Measurements from ENCODE around the gene NSD1. TPM values are rescaled to one million over a fixed set of nuclear protein-coding genes. Genes with fewer than 3 reads are reported as not detected.

NSD1 gene
- total RNA-seq, 1 experiment from 2014 or later = 58.8 TPM

- BruUV-seq (replicated peaks) = no TSS peak
- H3K79me2 ChIP-seq (ENCODE audit: insufficient read depth, low read length) = no peaks in the 10 kb centered on the region
These were observed 27.7 kb upstream of the NSD1 start for GRCh38 chr5:177105691-177106476.

More at GRCh38 chr5:177105691-177106476, 27.7 kb upstream of the NSD1 start:
- Histone ChIP-seq H3K9ac (ENCODE audit: low read length) (no peak overlapping the region), H3K27ac (ENCODE audit: low read depth, low read length) (no peak overlapping the region), H3K27me3 (ENCODE audit: insufficient read depth, low read length) (no peaks in the 10 kb centered on the region), H3K9me2 (ENCODE audit: insufficient read depth) (no peaks in the 10 kb centered on the region), H3K4me3 (replicated peaks in 1 of 2; ENCODE audit: low read depth in 1 of 2, low read length in 2 of 2) (no peak overlapping the region), H2AFZ (ENCODE audit: low read depth, low read length, poor library complexity, severe bottlenecking) (no peak overlapping the region), H3K4me1 (ENCODE audit: control insufficient read depth in 1 of 2, insufficient read depth in 2 of 2, low read length in 2 of 2) (peaks cover 0 to 1% of the 10 kb centered on the region in 2 experiments; a peak in 1 of 4 replicates), H3K9me3 (ENCODE audit: control insufficient read depth in 1 of 2, insufficient read depth in 1 of 2, low read depth in 1 of 2, low read length in 2 of 2) (no peaks in the 10 kb centered on the region), H3K4me2 (ENCODE audit: low read length) (no peak overlapping the region), H4K20me1 (ENCODE audit: insufficient read depth) (no peaks in the 10 kb centered on the region), H3K36me3 (ENCODE audit: control insufficient read depth in 1 of 2, insufficient read depth in 2 of 2, low read length in 2 of 2) (no peaks in the 10 kb centered on the region)
- ChIA-PET POLR2A (no interaction called here), RAD21 (ENCODE audit: low non-redundant PET in 1 of 2, low total read pairs in 2 of 2, uncharacterized antibody in 2 of 2, unreplicated experiment in 2 of 2) (no interaction called here), CTCF (interaction anchor here (1.4 kb wide), 1 partner anchor 204 kb away, joined by 3 read pairs; no protein-coding TSS in a partner anchor)
- DNase-seq (ENCODE audit: low read depth, low spot score) (no peak), ATAC-seq (no peak)
- TF ChIP-seq MAX (IDR thresholded peaks at IDR 0.05) (no peak), TCF7L2 (IDR thresholded peaks at IDR 0.05; ENCODE audit: borderline replicate concordance, extremely low read depth, insufficient read depth, insufficient read length) (no peak), EZH2 (IDR thresholded peaks at IDR 0.05) (no peak), FOSL1 (IDR thresholded peaks at IDR 0.05; ENCODE audit: low read depth) (no peak), ELF1 (IDR thresholded peaks at IDR 0.05; ENCODE audit: borderline replicate concordance, low read depth) (no peak), SP1 (IDR thresholded peaks at IDR 0.05; ENCODE audit: low read depth) (no peak), YY1 (IDR thresholded peaks at IDR 0.05; ENCODE audit: extremely low read depth, insufficient replicate concordance, low read depth, low read length) (no peak), ZBTB33 (IDR thresholded peaks at IDR 0.05; ENCODE audit: extremely low read depth, insufficient replicate concordance, low read length) (no peak), ZNF274 (IDR thresholded peaks at IDR 0.05; ENCODE audit: low read depth, low read length) (no peak), POLR2A (IDR thresholded peaks at IDR 0.05; ENCODE audit: borderline replicate concordance, extremely low read depth, insufficient read depth, insufficient read length) (no peak), ZFX (IDR thresholded peaks at IDR 0.05) (no peak), POLR2AphosphoS5 (IDR thresholded peaks at IDR 0.05; ENCODE audit: low read depth, low read length) (no peak), RAD21 (IDR thresholded peaks at IDR 0.05; ENCODE audit: low read depth) (no peak), EGR1 (IDR thresholded peaks at IDR 0.05; ENCODE audit: low read depth) (no peak)
- TF ChIP-seq, protein P1, sequence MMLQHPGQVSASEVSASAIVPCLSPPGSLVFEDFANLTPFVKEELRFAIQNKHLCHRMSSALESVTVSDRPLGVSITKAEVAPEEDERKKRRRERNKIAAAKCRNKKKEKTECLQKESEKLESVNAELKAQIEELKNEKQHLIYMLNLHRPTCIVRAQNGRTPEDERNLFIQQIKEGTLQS (IDR thresholded peaks at IDR 0.05) = no peak
- TF ChIP-seq, protein P2, sequence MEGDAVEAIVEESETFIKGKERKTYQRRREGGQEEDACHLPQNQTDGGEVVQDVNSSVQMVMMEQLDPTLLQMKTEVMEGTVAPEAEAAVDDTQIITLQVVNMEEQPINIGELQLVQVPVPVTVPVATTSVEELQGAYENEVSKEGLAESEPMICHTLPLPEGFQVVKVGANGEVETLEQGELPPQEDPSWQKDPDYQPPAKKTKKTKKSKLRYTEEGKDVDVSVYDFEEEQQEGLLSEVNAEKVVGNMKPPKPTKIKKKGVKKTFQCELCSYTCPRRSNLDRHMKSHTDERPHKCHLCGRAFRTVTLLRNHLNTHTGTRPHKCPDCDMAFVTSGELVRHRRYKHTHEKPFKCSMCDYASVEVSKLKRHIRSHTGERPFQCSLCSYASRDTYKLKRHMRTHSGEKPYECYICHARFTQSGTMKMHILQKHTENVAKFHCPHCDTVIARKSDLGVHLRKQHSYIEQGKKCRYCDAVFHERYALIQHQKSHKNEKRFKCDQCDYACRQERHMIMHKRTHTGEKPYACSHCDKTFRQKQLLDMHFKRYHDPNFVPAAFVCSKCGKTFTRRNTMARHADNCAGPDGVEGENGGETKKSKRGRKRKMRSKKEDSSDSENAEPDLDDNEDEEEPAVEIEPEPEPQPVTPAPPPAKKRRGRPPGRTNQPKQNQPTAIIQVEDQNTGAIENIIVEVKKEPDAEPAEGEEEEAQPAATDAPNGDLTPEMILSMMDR (IDR thresholded peaks at IDR 0.05 in 2 of 3, conservative IDR thresholded peaks at IDR 0.05 in 1 of 3; ENCODE audit: borderline replicate concordance in 1 of 3, insufficient read depth in 1 of 3, low read depth in 2 of 3, low read length in 2 of 3) = no peak
- intact Hi-C loops (cut with micrococcal nuclease) = no loop called here

All from HCT116 (cell line).